Liver (tissue), 3 donors: ENCODE data around the gene PTGIS.

Experiments
- CTCF ChIP-seq: fragments of 150-350 bp; IDR thresholded peaks from 2 replicates; pipeline ENCODE4 v1.5.1; 2017; ENCODE audit warnings: improper control_type of control experiment, low read depth, low read length; ENCODE audit not compliant: missing input control
- REST ChIP-seq: IDR thresholded peaks from 2 replicates; pipeline ENCODE4 v1.6.1; 2016; ENCODE audit warnings: antibody characterized with exemption, mild to moderate bottlenecking
- SP1 ChIP-seq: IDR thresholded peaks from 2 replicates; pipeline ENCODE4 v1.6.1; 2018; ENCODE audit warnings: antibody characterized with exemption, mild to moderate bottlenecking
- TAF1 ChIP-seq: conservative IDR thresholded peaks from 2 replicates; pipeline ENCODE4 v1.6.1; 2016; ENCODE audit warnings: antibody characterized with exemption, mild to moderate bottlenecking
- donor health status: healthy.
- donor health status: healthy.

- TF ChIP-seq REST (no peak), CTCF (no peak), SP1 (no peak), TAF1 (no peak)
Observed at GRCh38 chr20:49583343-49583668, 15.4 kb upstream of the PTGIS start.
